K562 (cell line): ENCODE data around the gene BGN.

Source experiments
- ARID1B ChIP-seq: fragments of 450-650 bp; IDR thresholded peaks from 2 replicates; pipeline ENCODE4 v1.6.1; 2016; ENCODE audit warnings: antibody characterized with exemption, mild to moderate bottlenecking, inconsistent platforms
- CAMTA2 ChIP-seq: fragments of 250-450 bp; sonication (Bioruptor Pico); conservative IDR thresholded peaks from 2 replicates; pipeline ENCODE4 v1.5.1; 2022
- EGR1 ChIP-seq: fragments of 450-650 bp; conservative IDR thresholded peaks from 2 replicates; pipeline ENCODE4 v1.6.1; 2017; ENCODE audit warnings: mild to moderate bottlenecking
- GABPA ChIP-seq: fragments of 200-800 bp; sonication (Bioruptor generic); conservative IDR thresholded peaks from 2 replicates; pipeline ENCODE4 v1.6.1; 2016; ENCODE audit warnings: low read depth, missing genetic modification characterization, missing compliant biosample characterization
- MCM5 ChIP-seq: fragments of 450-650 bp; IDR thresholded peaks from 2 replicates; pipeline ENCODE4 v1.6.1; 2016; ENCODE audit warnings: low read depth
- MTF1 ChIP-seq: fragments of 250-450 bp; sonication (Bioruptor Pico); IDR thresholded peaks from 2 replicates; pipeline ENCODE4 v1.9.0; 2021; ENCODE audit warnings: moderate library complexity, mild to moderate bottlenecking, inconsistent platforms, borderline replicate concordance
- NRF1 ChIP-seq, 2 experiments: fragments of 450-650 bp; IDR thresholded peaks in 1 of 2; conservative IDR thresholded peaks in 1 of 2; 2 replicates each; pipeline ENCODE4 v1.6.1; 2014; ENCODE audit warnings: mild to moderate bottlenecking in 2 of 2
- POLR2A ChIP-seq: fragments of 450-650 bp; conservative IDR thresholded peaks from 2 replicates; pipeline ENCODE4 v1.6.1; 2016
- RNF2 ChIP-seq: sonication (generic); IDR thresholded peaks from 2 replicates; pipeline ENCODE4 v1.6.1; 2016
- SP1 ChIP-seq: sonication (generic); formaldehyde crosslinking; IDR thresholded peaks from 2 replicates; pipeline ENCODE4 v1.8.1; 2022; ENCODE audit warnings: mild to moderate bottlenecking, missing genetic modification reagents
- ZBTB1 ChIP-seq: sonication (generic); formaldehyde crosslinking; IDR thresholded peaks from 2 replicates; pipeline ENCODE4 v1.8.1; 2023; ENCODE audit warnings: missing genetic modification reagents, low read depth, mild to moderate bottlenecking, borderline replicate concordance
- ZFX ChIP-seq: sonication (generic); formaldehyde crosslinking; IDR thresholded peaks from 2 replicates; pipeline ENCODE4 v1.8.0; 2022; ENCODE audit warnings: mild to moderate bottlenecking, missing genetic modification reagents, moderate library complexity
- ZNF274 ChIP-seq: IDR thresholded peaks from 2 replicates; pipeline ENCODE4 v1.6.1; 2011; ENCODE audit warnings: low read depth, mild to moderate bottlenecking, low read length, moderate library complexity, borderline replicate concordance
- TF ChIP-seq, protein P1 (sequence below), 2 experiments: fragments of 200-800 bp in 1 of 2; sonication (Bioruptor generic) in 1 of 2; sonication (generic) in 1 of 2; formaldehyde crosslinking in 1 of 2; IDR thresholded peaks in 1 of 2; conservative IDR thresholded peaks in 1 of 2; 2 replicates each; pipeline versions ENCODE4 v1.5.0 to v1.6.1; 2016 to 2020; ENCODE audit warnings: missing compliant biosample characterization in 1 of 2, missing genetic modification characterization in 1 of 2, missing genetic modification reagents in 1 of 2

DNA sequence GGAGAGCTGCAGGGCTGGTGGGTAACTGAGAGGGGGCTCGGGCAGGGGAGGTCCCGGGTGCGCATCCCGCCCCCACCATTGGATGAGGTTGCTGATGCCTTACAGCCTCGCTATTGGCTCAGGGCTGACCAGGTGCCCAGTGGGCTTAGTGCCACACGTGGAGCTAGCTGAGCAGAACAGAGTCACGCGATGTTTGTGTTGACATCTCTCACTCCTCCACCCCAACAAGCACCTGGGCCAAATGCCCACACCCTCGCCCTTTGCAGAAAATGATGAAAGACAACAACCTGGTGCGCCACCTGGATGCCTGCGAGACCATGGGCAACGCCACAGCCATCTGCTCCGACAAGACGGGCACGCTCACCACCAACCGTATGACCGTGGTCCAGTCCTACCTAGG, 54.5 kb downstream of the BGN start:
- TF ChIP-seq ZBTB1 (CRISPR knock-in tag) (no peak), EGR1 (no peak), POLR2A (no peak), MTF1 (CRISPR knock-in tag) (no peak), ARID1B (no peak), ZFX (CRISPR knock-in tag) (no peak), GABPA (tag) (no peak), CAMTA2 (CRISPR knock-in tag) (no peak), SP1 (CRISPR knock-in tag) (no peak), RNF2 (no peak), ZNF274 (no peak), NRF1 (conservative IDR thresholded peaks at IDR 0.05 in 1 of 2, IDR thresholded peaks at IDR 0.05 in 1 of 2) (no peak), MCM5 (no peak)
- TF ChIP-seq, protein P1, sequence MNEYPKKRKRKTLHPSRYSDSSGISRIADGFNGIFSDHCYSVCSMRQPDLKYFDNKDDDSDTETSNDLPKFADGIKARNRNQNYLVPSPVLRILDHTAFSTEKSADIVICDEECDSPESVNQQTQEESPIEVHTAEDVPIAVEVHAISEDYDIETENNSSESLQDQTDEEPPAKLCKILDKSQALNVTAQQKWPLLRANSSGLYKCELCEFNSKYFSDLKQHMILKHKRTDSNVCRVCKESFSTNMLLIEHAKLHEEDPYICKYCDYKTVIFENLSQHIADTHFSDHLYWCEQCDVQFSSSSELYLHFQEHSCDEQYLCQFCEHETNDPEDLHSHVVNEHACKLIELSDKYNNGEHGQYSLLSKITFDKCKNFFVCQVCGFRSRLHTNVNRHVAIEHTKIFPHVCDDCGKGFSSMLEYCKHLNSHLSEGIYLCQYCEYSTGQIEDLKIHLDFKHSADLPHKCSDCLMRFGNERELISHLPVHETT (CRISPR knock-in tag; conservative IDR thresholded peaks at IDR 0.05 in 1 of 2, IDR thresholded peaks at IDR 0.05 in 1 of 2): no peak
